GM12892 (cell line): ENCODE data around the gene UBTD2.

Experiments
- POLR2A ChIP-seq: IDR thresholded peaks from 2 replicates; pipeline ENCODE4 v1.6.1; 2011; ENCODE audit warnings: low read depth, low read length, control low read depth
- POLR2AphosphoS5 ChIP-seq: IDR thresholded peaks from 2 replicates; pipeline ENCODE4 v1.6.1; 2011; ENCODE audit warnings: low read depth, low read length, control low read depth

GRCh38 chr5:172180936-172181335 is 102.6 kb downstream of the UBTD2 start:
- TF ChIP-seq POLR2A (no peak), POLR2AphosphoS5 (peak; percentile 40; the same call in 1 of the 2 replicates)
